Ovary (tissue), 9 donors: Measurements from ENCODE around the gene USP32. TPM values are rescaled to one million over a fixed set of nuclear protein-coding genes. Genes with fewer than 3 reads are reported as not detected.

Experiments
- DNase-seq, 5 donors: peaks; one replicate each; pipeline ENCODE4 v3.0.0-alpha.2; 2019 to 2020
- H3K27ac ChIP-seq, 2 donors: fragments of 200-600 bp; one replicate each; pipeline versions ENCODE4 v1.5.1 to v1.8.0; 2019 to 2022
- H3K27me3 ChIP-seq: fragments of 200-600 bp; one replicate; pipeline ENCODE4 v1.8.0; 2022
- H3K36me3 ChIP-seq: fragments of 200-600 bp; sonication (generic); one replicate; pipeline ENCODE4 v1.5.1; 2019
- H3K4me1 ChIP-seq: one replicate; pipeline ENCODE4 v1.8.1; 2013; ENCODE audit warnings: mild to moderate bottlenecking, moderate library complexity; ENCODE audit not compliant: insufficient read depth
- H3K4me3 ChIP-seq: fragments of 200-600 bp; sonication (generic); one replicate; pipeline ENCODE4 v1.5.1; 2017
- H3K9me3 ChIP-seq, 2 donors: fragments of 200-600 bp in 1 of 2; sonication (generic) in 1 of 2; one replicate each; pipeline versions ENCODE4 v1.5.1 to v1.8.1; 2013 to 2019; ENCODE audit warnings: mild to moderate bottlenecking in 1 of 2, moderate library complexity in 1 of 2
- EP300 ChIP-seq: sonication (generic); formaldehyde crosslinking; IDR thresholded peaks from one replicate; pipeline ENCODE4 v1.6.1; 2017; ENCODE audit warnings: antibody characterized with exemption
- POLR2A ChIP-seq: fragments of 450-650 bp; IDR thresholded peaks from one replicate; pipeline ENCODE4 v1.6.1; 2017; ENCODE audit warnings: antibody characterized with exemption, mild to moderate bottlenecking, moderate library complexity
- WGBS, 3 donors: extraction: QIAGEN DNeasy Blood & Tissue Kit in 1 of 3; methylation state at CpG; one replicate each; pipeline versions ENCODE4 v1.1.5 to v1.1.7; 2013 to 2017; 5-methylcytosine and 5-hydroxymethylcytosine counted together
- intact Hi-C, 4 donors: fragments of 100-400 bp; cut with DNase I; formaldehyde crosslinking; loops; one replicate each; pipeline versions ENCODE4 v1.11.0 to v1.15.1; 2022 to 2023
- polyA plus RNA-seq, 2 donors: library from polyadenylated mRNA; stranded (reverse); fragments of 200-250 nt in 1 of 2; fragments of 350-450 nt in 1 of 2; fragmentation: Illumina TruSeq in 1 of 2; extraction: RNeasy Lipid Tissue Mini Kit (QIAGEN cat#74804) in 1 of 2; gene quantifications; one replicate each; pipeline ENCODE4 v1.2.3, GENCODE V29; 2013 to 2014
- total RNA-seq, 7 donors: library from RNA; depleted of rRNA in 2 of 7; stranded (reverse); fragments of >200 nt in 2 of 7; fragmentation: NEBNext Ultra II Directional in 3 of 7; extraction: Animal tissue kit (Norgen Biotek cat#: 25700) in 3 of 7; gene quantifications; one replicate each; pipeline versions ENCODE4 v1.1.0 to v1.2.4, GENCODE V29; 2016 to 2023
- TF ChIP-seq, protein P1 (sequence below), 3 donors: fragments of 450-650 bp in 2 of 3; fragments of 200-600 bp in 1 of 3; IDR thresholded peaks; one replicate each; pipeline versions ENCODE4 v1.5.1 to v1.8.0; 2016 to 2022; ENCODE audit warnings: antibody characterized with exemption in 3 of 3, mild to moderate bottlenecking in 1 of 3
- donor health status: DM: no; HTN: no; CAD: no; lungs with moderate emphysema.
- donor health status: DM: no; HTN: no; CAD: no.
- donor health status: Bipolar disorder and iron deficiency.
- donor health status: DM: yes; HTN: yes; CAD: no.
- donor health status: DM: no; HTN: no; CAD: no.
- donor health status: DM: yes; HTN: yes; CAD: no.

Gene USP32
- total and polyA plus RNA-seq, 9 donors = 8.7 to 37.6 (median 32.9) TPM

DNA sequence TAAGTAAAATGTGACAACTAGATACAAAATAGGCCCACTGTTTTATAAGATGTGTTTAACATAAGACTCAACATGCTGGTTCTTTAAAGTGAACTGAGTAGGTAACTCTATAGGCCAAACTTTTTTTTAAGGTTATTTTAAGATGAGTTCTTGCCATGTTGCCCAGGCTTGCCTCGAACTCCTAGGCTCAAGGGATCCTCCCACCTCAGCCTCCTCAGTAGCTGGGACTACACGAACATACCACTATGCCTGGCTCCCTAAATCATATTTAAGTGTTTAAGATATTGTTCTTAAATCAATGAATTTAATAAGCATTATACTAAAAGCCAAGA is 69.9 kb downstream of the USP32 start:
- H3K9me3 ChIP-seq = no peaks in the 10 kb centered on the region
- TF ChIP-seq POLR2A (no peak), EP300 (no peak)
- TF ChIP-seq, protein P1, sequence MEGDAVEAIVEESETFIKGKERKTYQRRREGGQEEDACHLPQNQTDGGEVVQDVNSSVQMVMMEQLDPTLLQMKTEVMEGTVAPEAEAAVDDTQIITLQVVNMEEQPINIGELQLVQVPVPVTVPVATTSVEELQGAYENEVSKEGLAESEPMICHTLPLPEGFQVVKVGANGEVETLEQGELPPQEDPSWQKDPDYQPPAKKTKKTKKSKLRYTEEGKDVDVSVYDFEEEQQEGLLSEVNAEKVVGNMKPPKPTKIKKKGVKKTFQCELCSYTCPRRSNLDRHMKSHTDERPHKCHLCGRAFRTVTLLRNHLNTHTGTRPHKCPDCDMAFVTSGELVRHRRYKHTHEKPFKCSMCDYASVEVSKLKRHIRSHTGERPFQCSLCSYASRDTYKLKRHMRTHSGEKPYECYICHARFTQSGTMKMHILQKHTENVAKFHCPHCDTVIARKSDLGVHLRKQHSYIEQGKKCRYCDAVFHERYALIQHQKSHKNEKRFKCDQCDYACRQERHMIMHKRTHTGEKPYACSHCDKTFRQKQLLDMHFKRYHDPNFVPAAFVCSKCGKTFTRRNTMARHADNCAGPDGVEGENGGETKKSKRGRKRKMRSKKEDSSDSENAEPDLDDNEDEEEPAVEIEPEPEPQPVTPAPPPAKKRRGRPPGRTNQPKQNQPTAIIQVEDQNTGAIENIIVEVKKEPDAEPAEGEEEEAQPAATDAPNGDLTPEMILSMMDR (IDR thresholded peaks at IDR 0.05) = no peak
- no peak for DNase-seq
- H3K36me3 ChIP-seq = no peaks in the 10 kb centered on the region
- no peak overlapping the region for H3K27ac ChIP-seq
- no peaks in the 10 kb centered on the region for H3K4me1 ChIP-seq
- intact Hi-C loops = loop anchor here in 1 of 4 donors (10.0 kb wide), 1 partner anchor 63 kb away; no protein-coding TSS in a partner anchor
- H3K27me3 ChIP-seq = no peaks in the 10 kb centered on the region
- H3K4me3 ChIP-seq = no peak overlapping the region
- 89 to 97% (median 95%) methylated on average over 2 of the region's 2 CpGs for WGBS, 3 donors

DNA sequence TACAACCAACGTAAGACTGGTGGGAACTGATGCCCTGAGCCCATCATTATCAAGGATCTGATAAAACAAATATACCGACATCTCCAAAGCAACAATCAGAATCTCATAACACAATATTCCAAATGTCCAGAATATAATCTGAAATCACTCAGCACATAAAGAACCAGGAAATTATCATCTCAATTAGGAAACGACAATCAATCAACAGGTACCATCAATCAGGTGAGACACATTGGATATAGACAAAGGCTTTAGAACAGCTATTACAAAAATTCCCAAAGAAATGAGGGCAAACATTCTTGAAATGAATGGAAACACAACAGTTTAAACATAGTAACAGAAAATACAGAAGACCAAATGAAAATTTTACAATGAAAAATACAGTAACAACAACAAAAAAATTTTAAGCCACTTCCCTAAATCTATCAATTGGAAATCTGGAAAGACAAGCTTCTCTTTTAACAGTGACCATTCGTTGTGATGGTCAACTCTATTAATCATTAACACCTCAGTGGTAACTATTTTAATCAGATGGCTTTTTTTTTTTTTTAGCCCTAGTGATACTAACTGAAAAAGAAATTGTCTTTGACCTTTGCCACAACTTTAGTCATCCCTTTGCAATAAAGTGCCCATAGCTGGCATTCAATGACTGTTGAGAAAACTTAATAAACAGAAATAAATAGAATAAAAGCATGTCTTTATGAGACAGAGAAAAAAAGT is 70.4 kb downstream of the USP32 start:
- H3K9me3 ChIP-seq = no peaks in the 10 kb centered on the region
- no peaks in the 10 kb centered on the region for H3K36me3 ChIP-seq
- 95 to 96% (median 95%) methylated on average over 4 of the region's 4 CpGs for WGBS, 3 donors
- intact Hi-C loops = loop anchor here in 1 of 4 donors (10.0 kb wide), 1 partner anchor 63 kb away; no protein-coding TSS in a partner anchor
- no peaks in the 10 kb centered on the region for H3K27me3 ChIP-seq
- H3K4me3 ChIP-seq = no peak overlapping the region
- TF ChIP-seq POLR2A (no peak), EP300 (no peak)
- TF ChIP-seq, protein P1 (IDR thresholded peaks at IDR 0.05) = no peak
- H3K27ac ChIP-seq = no peak overlapping the region
- DNase-seq = no peak
- H3K4me1 ChIP-seq = no peaks in the 10 kb centered on the region

GRCh38 chr17:60318830-60319229 is 73.1 kb downstream of the USP32 start:
- Histone ChIP-seq H3K9me3 (no peaks in the 10 kb centered on the region), H3K36me3 (no peaks in the 10 kb centered on the region), H3K27me3 (no peaks in the 10 kb centered on the region), H3K4me1 (no peaks in the 10 kb centered on the region), H3K4me3 (no peak overlapping the region), H3K27ac (no peak overlapping the region)
- no peak for DNase-seq
- intact Hi-C loops = no loop called here
- WGBS, 3 donors = 88 to 94% (median 88%) methylated on average over 5 of the region's 5 CpGs
- TF ChIP-seq, protein P1 (IDR thresholded peaks at IDR 0.05) = no peak
- TF ChIP-seq EP300 (no peak), POLR2A (no peak)

GRCh38 chr17:60318326-60318725 is 73.6 kb downstream of the USP32 start:
- Histone ChIP-seq H3K27ac (no peak overlapping the region), H3K4me3 (no peak overlapping the region), H3K4me1 (no peaks in the 10 kb centered on the region), H3K36me3 (no peaks in the 10 kb centered on the region), H3K27me3 (no peaks in the 10 kb centered on the region), H3K9me3 (no peaks in the 10 kb centered on the region)
- no peak for DNase-seq
- intact Hi-C loops = no loop called here
- TF ChIP-seq, protein P1 (IDR thresholded peaks at IDR 0.05) = no peak
- TF ChIP-seq POLR2A (no peak), EP300 (no peak)
